Cardiac fibroblast (primary cell): ENCODE data around the gene CHCHD5.
A peak's percentile ranks its signal among the peaks of the same experiment; 100 is the strongest.

Experiments used
- DNase-seq, 2 donors: peaks; one replicate each; pipeline versions ENCODE4 v3.0.0 to v3.0.0-alpha.2; 2010; ENCODE audit warnings: low read depth in 2 of 2
- H3K4me3 ChIP-seq, 2 donors: replicated peaks in 1 of 2; 1 replicate in 1 of 2; 2 replicates in 1 of 2; pipeline ENCODE4 v1.5.1; 2011; ENCODE audit warnings: low read depth in 2 of 2, low read length in 2 of 2, mild to moderate bottlenecking in 2 of 2, moderate library complexity in 1 of 2
- CTCF ChIP-seq: IDR thresholded peaks from one replicate; pipeline ENCODE4 v1.5.1; 2011; ENCODE audit warnings: low read depth, mild to moderate bottlenecking, low read length, inconsistent platforms

The CHCHD5 gene

GRCh38 chr2:112579241-112579640, 5.2 kb upstream of the CHCHD5 start:
- no peak overlapping the region for H3K4me3 ChIP-seq
- peak; percentile 87 to 92 for DNase-seq
- peak; percentile 15 for TF ChIP-seq CTCF

- no peak for DNase-seq
- H3K4me3 ChIP-seq = no peak overlapping the region
- no peak for TF ChIP-seq CTCF
Observed at GRCh38 chr2:112580084-112580483, 4.3 kb upstream of the CHCHD5 start.

GRCh38 chr2:112582314-112582746, 2.1 kb upstream of the CHCHD5 start:
- H3K4me3 ChIP-seq = no peak overlapping the region
- peak; percentile 82 for DNase-seq
- peak; percentile 47 for TF ChIP-seq CTCF

- peak overlapping the region; percentile 60 to 69 for H3K4me3 ChIP-seq
- no peak for TF ChIP-seq CTCF
- DNase-seq = peak; percentile 23 to 40
Observed at GRCh38 chr2:112583497-112584133, 794 bp upstream of the CHCHD5 start.

GRCh38 chr2:112584891-112585250, 462 bp downstream of the CHCHD5 start:
- TF ChIP-seq CTCF = no peak
- peak in 1 of 2 donors; percentile 5 for DNase-seq
- peak overlapping the region; percentile 60 to 69 for H3K4me3 ChIP-seq

- DNase-seq = peak in 1 of 2 donors; percentile 4
- H3K4me3 ChIP-seq = peak overlapping the region; percentile 60 to 69
- no peak for TF ChIP-seq CTCF
Observed at GRCh38 chr2:112585400-112585799, 991 bp downstream of the CHCHD5 start.
